Keratinocyte (primary cell): Measurements from ENCODE around the gene RABGAP1. TPM values are rescaled to one million over a fixed set of nuclear protein-coding genes. Genes with fewer than 3 reads are reported as not detected.

Experiments used
- DNase-seq: peaks from one replicate; pipeline ENCODE4 v3.0.0-alpha.2; 2011; ENCODE audit warnings: low read depth, missing footprints, low spot score
- FAIRE-seq: peaks from 2 replicates; lab custom pipeline; 2011; peaks lifted over from hg19 to GRCh38; lab: Jason Lieb, UNC
- H2AFZ ChIP-seq: 2 replicates; pipeline ENCODE4 v1.6.0; 2012; ENCODE audit warnings: low read length, control low read depth, inconsistent platforms; ENCODE audit not compliant: control insufficient read depth
- H3K27ac ChIP-seq: 2 replicates; pipeline ENCODE4 v1.5.1; 2011; ENCODE audit warnings: low read length; ENCODE audit not compliant: control insufficient read depth, insufficient read depth
- H3K27me3 ChIP-seq: 3 replicates; pipeline ENCODE4 v1.6.0; 2011; ENCODE audit warnings: low read length; ENCODE audit not compliant: control insufficient read depth, insufficient read depth; ENCODE audit errors: extremely low read depth
- H3K36me3 ChIP-seq, 2 experiments: 2 replicates in 1 of 2; 3 replicates in 1 of 2; pipeline ENCODE4 v1.5.1; 2011; ENCODE audit warnings: low read length in 2 of 2, mild to moderate bottlenecking in 1 of 2; ENCODE audit not compliant: control insufficient read depth in 2 of 2, insufficient read depth in 2 of 2; ENCODE audit errors: extremely low read depth in 1 of 2
- H3K4me1 ChIP-seq: 3 replicates; pipeline ENCODE4 v1.5.1; 2011; ENCODE audit warnings: low read length; ENCODE audit not compliant: control insufficient read depth, insufficient read depth; ENCODE audit errors: extremely low read depth
- H3K4me2 ChIP-seq: 3 replicates; pipeline ENCODE4 v1.6.0; 2011; ENCODE audit warnings: low read depth, low read length; ENCODE audit not compliant: control insufficient read depth, insufficient read depth; ENCODE audit errors: extremely low read depth
- H3K4me3 ChIP-seq, 3 experiments: fragments of 200-600 bp in 1 of 3; sonication (generic) in 1 of 3; 2 replicates in 2 of 3; 3 replicates in 1 of 3; pipeline ENCODE4 v1.5.1; 2011 to 2016; ENCODE audit warnings: low read length in 3 of 3, mild to moderate bottlenecking in 3 of 3, control low read depth in 2 of 3, inconsistent platforms in 1 of 3, low read depth in 1 of 3, mixed read lengths in 1 of 3, mixed run types in 1 of 3, moderate library complexity in 1 of 3; ENCODE audit not compliant: control insufficient read depth in 2 of 3, insufficient read depth in 2 of 3; ENCODE audit errors: extremely low read depth in 1 of 3
- H3K79me2 ChIP-seq: 2 replicates; pipeline ENCODE4 v1.6.0; 2012; ENCODE audit warnings: low read length; ENCODE audit not compliant: control insufficient read depth, insufficient read depth
- H3K9ac ChIP-seq: 3 replicates; pipeline ENCODE4 v1.6.0; 2011; ENCODE audit warnings: low read length; ENCODE audit not compliant: control insufficient read depth, insufficient read depth; ENCODE audit errors: extremely low read depth
- H3K9me1 ChIP-seq: 3 replicates; pipeline ENCODE4 v1.6.0; 2011; ENCODE audit warnings: low read length; ENCODE audit not compliant: control insufficient read depth, insufficient read depth; ENCODE audit errors: extremely low read depth
- H3K9me3 ChIP-seq: 2 replicates; pipeline ENCODE4 v1.5.1; 2012; ENCODE audit warnings: low read depth, low read length; ENCODE audit not compliant: control insufficient read depth
- H4K20me1 ChIP-seq: 3 replicates; pipeline ENCODE4 v1.6.0; 2011; ENCODE audit warnings: low read length; ENCODE audit not compliant: control insufficient read depth, insufficient read depth; ENCODE audit errors: extremely low read depth
- CTCF ChIP-seq, 3 experiments: IDR thresholded peaks in 1 of 3; conservative IDR thresholded peaks in 1 of 3; optimal IDR thresholded peaks in 1 of 3; 2 replicates in 2 of 3; 3 replicates in 1 of 3; pipeline versions ENCODE3 to v1.5.1; 2011; ENCODE audit warnings: low read length in 3 of 3, mild to moderate bottlenecking in 3 of 3, moderate library complexity in 2 of 3, control low read depth in 1 of 3, inconsistent platforms in 1 of 3; ENCODE audit not compliant: insufficient read depth in 2 of 3; ENCODE audit errors: extremely low read depth in 1 of 3
- EZH2 ChIP-seq: IDR thresholded peaks from one replicate; pipeline ENCODE4 v1.6.1; 2012; ENCODE audit warnings: inconsistent platforms, mild to moderate bottlenecking, low read length, moderate library complexity
- dilution Hi-C: fragments of 300-500 bp; cut with MboI; formaldehyde crosslinking; loops from one replicate; pipeline ENCODE4 v1.7.0; 2020; ENCODE audit warnings: low sequenced_read_pairs; ENCODE audit not compliant: extremely low pct_ligation_motif_present
- polyA plus RNA-seq, 5 experiments: library from polyadenylated mRNA; depleted of rRNA in 3 of 5; stranded (reverse) in 3 of 5; stranded (forward) in 1 of 5; unstranded in 1 of 5; fragments of >200 nt; gene quantifications; 1 replicate in 1 of 5; 2 replicates in 3 of 5; 3 replicates in 1 of 5; pipeline versions ENCODE4 v1.2.1 to v1.2.3, GENCODE V29; 2011 to 2012; ENCODE audit warnings: missing spikeins in 2 of 5, low read depth in 1 of 5, low replicate concordance in 1 of 5

RABGAP1 gene
- polyA plus RNA-seq, 1 donor (not counting 4 experiments of a cell fraction or from before 2014, with no cell fraction given): 40.6 TPM

- H3K36me3 ChIP-seq: peaks cover 5 to 15% of the 10 kb centered on the region in 2 experiments
- H3K79me2 ChIP-seq: no peaks in the 10 kb centered on the region
- H3K27ac ChIP-seq: no peak overlapping the region
- H3K4me2 ChIP-seq: no peak overlapping the region
- dilution Hi-C loops: no loop called here
- TF ChIP-seq CTCF (optimal IDR thresholded peaks at IDR 0.05 in 1 of 3, IDR thresholded peaks at IDR 0.05 in 1 of 3, conservative IDR thresholded peaks at IDR 0.05 in 1 of 3; ENCODE audit: extremely low read depth in 1 of 3, insufficient read depth in 2 of 3, low read length in 3 of 3) (no peak), EZH2 (no peak)
- FAIRE-seq: no peak
- no peak overlapping the region for H3K4me3 ChIP-seq
- no peaks in the 10 kb centered on the region for H4K20me1 ChIP-seq
- no peaks in the 10 kb centered on the region for H3K27me3 ChIP-seq
- no peaks in the 10 kb centered on the region for H3K9me3 ChIP-seq
- H3K4me1 ChIP-seq: no peaks in the 10 kb centered on the region
- H3K9me1 ChIP-seq: no peaks in the 10 kb centered on the region
- H3K9ac ChIP-seq: no peak overlapping the region
- DNase-seq: no peak
- no peak overlapping the region for H2AFZ ChIP-seq
Measured at GRCh38 chr9:123065196-123065595, 124.4 kb downstream of the RABGAP1 start.

- DNase-seq: no peak
- TF ChIP-seq CTCF (optimal IDR thresholded peaks at IDR 0.05 in 1 of 3, IDR thresholded peaks at IDR 0.05 in 1 of 3, conservative IDR thresholded peaks at IDR 0.05 in 1 of 3; ENCODE audit: extremely low read depth in 1 of 3, insufficient read depth in 2 of 3, low read length in 3 of 3) (no peak), EZH2 (no peak)
- H3K79me2 ChIP-seq: no peaks in the 10 kb centered on the region
- H3K27ac ChIP-seq: no peak overlapping the region
- no peaks in the 10 kb centered on the region for H3K9me3 ChIP-seq
- no peaks in the 10 kb centered on the region for H4K20me1 ChIP-seq
- dilution Hi-C loops: no loop called here
- H3K9me1 ChIP-seq: no peaks in the 10 kb centered on the region
- no peak overlapping the region for H2AFZ ChIP-seq
- no peak overlapping the region for H3K4me2 ChIP-seq
- no peak overlapping the region for H3K4me3 ChIP-seq
- FAIRE-seq: no peak
- H3K4me1 ChIP-seq: no peaks in the 10 kb centered on the region
- no peaks in the 10 kb centered on the region for H3K27me3 ChIP-seq
- H3K36me3 ChIP-seq: peaks cover 6 to 16% of the 10 kb centered on the region in 2 experiments
- H3K9ac ChIP-seq: no peak overlapping the region
Measured at GRCh38 chr9:123067136-123067535, 126.3 kb downstream of the RABGAP1 start.
